H1 (cell line): ENCODE data around the gene ZNF738. TPM values are rescaled to one million over a fixed set of nuclear protein-coding genes. Genes with fewer than 3 reads are reported as not detected.

Source experiments
- ASH2L ChIP-seq: fragments of 200-600, 300-600 bp; sonication (generic); IDR thresholded peaks from one replicate; pipeline ENCODE4 v1.7.1; 2017; ENCODE audit warnings: low read length
- BACH1 ChIP-seq: IDR thresholded peaks from 2 replicates; pipeline ENCODE4 v1.6.1; 2012; ENCODE audit warnings: low read length, improper control_type of control experiment
- CBX8 ChIP-seq: fragments of 300-800, 300-1000 bp; sonication (generic); IDR thresholded peaks from 2 replicates; pipeline ENCODE4 v1.7.1; 2016; ENCODE audit warnings: low read depth, low read length, borderline replicate concordance
- CTBP2 ChIP-seq: IDR thresholded peaks from 2 replicates; pipeline ENCODE4 v1.7.0; 2011; ENCODE audit warnings: borderline replicate concordance, mild to moderate bottlenecking, moderate library complexity, mixed read lengths, low read length; ENCODE audit not compliant: insufficient read depth, insufficient read length
- EP300 ChIP-seq, 2 experiments: IDR thresholded peaks; 1 replicate in 1 of 2; 2 replicates in 1 of 2; pipeline ENCODE4 v1.6.1; 2011 to 2012; ENCODE audit warnings: low read depth in 2 of 2, low read length in 2 of 2, mild to moderate bottlenecking in 2 of 2, borderline replicate concordance in 1 of 2, inconsistent platforms in 1 of 2, moderate library complexity in 1 of 2
- FOSL1 ChIP-seq: IDR thresholded peaks from 2 replicates; pipeline ENCODE4 v1.6.1; 2011; ENCODE audit warnings: mild to moderate bottlenecking, low read depth, low read length, moderate library complexity; ENCODE audit not compliant: insufficient read depth
- GABPA ChIP-seq: IDR thresholded peaks from 2 replicates; pipeline ENCODE4 v1.6.1; 2011; ENCODE audit warnings: mild to moderate bottlenecking, low read length, moderate library complexity, borderline replicate concordance; ENCODE audit not compliant: insufficient read depth
- GTF2F1 ChIP-seq: IDR thresholded peaks from 2 replicates; pipeline ENCODE4 v1.6.1; 2012; ENCODE audit warnings: low read depth, low read length, improper control_type of control experiment, borderline replicate concordance
- JUN ChIP-seq: IDR thresholded peaks from 2 replicates; pipeline ENCODE4 v1.6.1; 2011; ENCODE audit warnings: low read depth, mild to moderate bottlenecking, improper control_type of control experiment, low read length
- NANOG ChIP-seq: IDR thresholded peaks from 2 replicates; pipeline ENCODE4 v1.6.1; 2011; ENCODE audit warnings: low read length, low read depth, mild to moderate bottlenecking, inconsistent platforms; ENCODE audit not compliant: insufficient read depth, poor library complexity, severe bottlenecking
- POLR2AphosphoS5 ChIP-seq: IDR thresholded peaks from 2 replicates; pipeline ENCODE4 v1.6.1; 2011; ENCODE audit warnings: low read depth, low read length
- RAD21 ChIP-seq, 2 experiments: IDR thresholded peaks in 1 of 2; conservative IDR thresholded peaks in 1 of 2; 2 replicates each; pipeline ENCODE4 v1.6.1; 2011; ENCODE audit warnings: low read depth in 2 of 2, low read length in 2 of 2, improper control_type of control experiment in 1 of 2, inconsistent platforms in 1 of 2, mild to moderate bottlenecking in 1 of 2, moderate library complexity in 1 of 2
- RBBP5 ChIP-seq: IDR thresholded peaks from 2 replicates; pipeline ENCODE4 v1.7.1; 2012; ENCODE audit warnings: low read depth, mild to moderate bottlenecking, inconsistent platforms, low read length, moderate library complexity, borderline replicate concordance
- SAP30 ChIP-seq: fragments of 300-600 bp; sonication (generic); IDR thresholded peaks from 2 replicates; pipeline ENCODE4 v1.7.1; 2012; ENCODE audit warnings: low read length, moderate library complexity, mild to moderate bottlenecking, inconsistent platforms; ENCODE audit not compliant: insufficient read depth, insufficient replicate concordance
- SP2 ChIP-seq: IDR thresholded peaks from 2 replicates; pipeline ENCODE4 v1.6.1; 2012; ENCODE audit warnings: mild to moderate bottlenecking, low read length, inconsistent platforms
- SUZ12 ChIP-seq: fragments of 200-600 bp; sonication (generic); IDR thresholded peaks from 2 replicates; pipeline ENCODE4 v1.6.1; 2012; ENCODE audit warnings: mild to moderate bottlenecking, inconsistent platforms, low read length, moderate library complexity, mixed read lengths
- TAF7 ChIP-seq: optimal IDR thresholded peaks from 2 replicates; pipeline ENCODE3; 2011; ENCODE audit warnings: low read depth, mild to moderate bottlenecking, inconsistent platforms, low read length, moderate library complexity, borderline replicate concordance
- TCF12 ChIP-seq: IDR thresholded peaks from 2 replicates; pipeline ENCODE4 v1.6.1; 2011; ENCODE audit warnings: low read depth, mild to moderate bottlenecking, low read length
- polyA plus RNA-seq, 7 experiments: library from polyadenylated mRNA; depleted of rRNA in 3 of 7; stranded (reverse) in 5 of 7; unstranded in 2 of 7; fragments of >200 nt in 5 of 7; fragments of 200-250 nt in 2 of 7; gene quantifications; 1 replicate in 5 of 7; 2 replicates in 1 of 7; 4 replicates in 1 of 7; pipeline versions ENCODE4 v1.2.1 to v1.2.3, GENCODE V29; 2011 to 2013; ENCODE audit warnings: missing spikeins in 2 of 7, mixed read lengths in 2 of 7
- total RNA-seq: library from RNA; stranded (reverse); fragmentation: NEBNext Ultra II Directional; extraction: Animal tissue kit (Norgen Biotek cat#: 25700); gene quantifications from 2 replicates; pipeline ENCODE4 v1.2.1, GENCODE V29; 2021
- TF ChIP-seq, protein P1 (sequence below): IDR thresholded peaks from 2 replicates; pipeline ENCODE4 v1.6.1; 2012; ENCODE audit warnings: low read length, inconsistent platforms
- TF ChIP-seq, protein P2 (sequence below): IDR thresholded peaks from 2 replicates; pipeline ENCODE4 v1.6.1; 2011; ENCODE audit warnings: low read depth, mild to moderate bottlenecking, low read length; ENCODE audit not compliant: insufficient read depth

Gene ZNF738
- total and polyA plus RNA-seq, 2 of the 8 experiments (the other 6 are each of a cell fraction or from before 2014, with no cell fraction given): 78.1 to 148 TPM

DNA sequence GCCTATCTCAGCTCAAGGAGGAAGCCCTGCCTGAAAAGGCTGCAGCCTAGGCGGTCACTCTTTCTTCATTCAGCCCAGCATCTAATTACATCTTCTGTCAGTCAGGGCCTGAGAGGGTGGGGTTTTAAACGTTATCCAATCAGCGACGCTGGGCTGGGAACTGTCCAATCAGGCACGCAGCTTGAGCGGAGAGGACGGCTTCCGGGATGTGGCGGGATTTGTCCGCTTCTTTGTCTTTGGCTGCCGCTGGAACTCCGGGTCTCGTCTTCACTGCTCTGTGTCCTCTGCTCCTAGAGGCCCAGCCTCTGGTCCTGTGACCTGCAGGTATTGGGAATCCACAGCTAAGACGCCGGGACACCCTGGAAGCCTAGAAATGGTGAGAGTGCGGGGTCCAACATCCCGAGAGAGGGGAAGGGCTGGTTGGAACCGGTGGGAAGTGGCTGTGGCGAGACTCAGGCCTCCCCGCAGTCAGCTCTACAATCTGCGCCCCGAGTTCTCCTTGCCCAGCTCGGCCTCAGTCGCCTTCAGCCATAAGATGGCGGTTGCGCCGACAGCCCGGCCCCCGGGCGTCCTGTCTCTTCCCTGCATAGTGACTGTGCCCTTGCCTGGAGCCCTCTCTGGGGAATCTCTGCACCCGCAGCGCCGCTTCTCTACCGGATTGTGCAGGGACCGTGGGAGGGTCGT is at the start of gene ZNF738 (continued):
- no peak for TF ChIP-seq SAP30
- TF ChIP-seq TCF12: no peak
- TF ChIP-seq TAF7: peak; percentile 95
- TF ChIP-seq GTF2F1: peak; percentile 93
- no peak for TF ChIP-seq CBX8
- no peak for TF ChIP-seq BACH1
- no peak for TF ChIP-seq CTBP2
- TF ChIP-seq POLR2AphosphoS5: peak; percentile 97
- TF ChIP-seq ASH2L: peak; percentile 47
- TF ChIP-seq EP300 (IDR thresholded peaks at IDR 0.05; ENCODE audit: borderline replicate concordance in 1 of 2, low read depth in 2 of 2, low read length in 2 of 2): no peak
- TF ChIP-seq FOSL1: no peak
- TF ChIP-seq SUZ12: no peak
- TF ChIP-seq JUN: no peak
- peak; percentile 18; the same call in 1 of the 2 replicates for TF ChIP-seq SP2
- TF ChIP-seq, protein P1, sequence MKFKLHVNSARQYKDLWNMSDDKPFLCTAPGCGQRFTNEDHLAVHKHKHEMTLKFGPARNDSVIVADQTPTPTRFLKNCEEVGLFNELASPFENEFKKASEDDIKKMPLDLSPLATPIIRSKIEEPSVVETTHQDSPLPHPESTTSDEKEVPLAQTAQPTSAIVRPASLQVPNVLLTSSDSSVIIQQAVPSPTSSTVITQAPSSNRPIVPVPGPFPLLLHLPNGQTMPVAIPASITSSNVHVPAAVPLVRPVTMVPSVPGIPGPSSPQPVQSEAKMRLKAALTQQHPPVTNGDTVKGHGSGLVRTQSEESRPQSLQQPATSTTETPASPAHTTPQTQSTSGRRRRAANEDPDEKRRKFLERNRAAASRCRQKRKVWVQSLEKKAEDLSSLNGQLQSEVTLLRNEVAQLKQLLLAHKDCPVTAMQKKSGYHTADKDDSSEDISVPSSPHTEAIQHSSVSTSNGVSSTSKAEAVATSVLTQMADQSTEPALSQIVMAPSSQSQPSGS: no peak
- TF ChIP-seq NANOG: no peak
- no peak for TF ChIP-seq RBBP5
- TF ChIP-seq, protein P2, sequence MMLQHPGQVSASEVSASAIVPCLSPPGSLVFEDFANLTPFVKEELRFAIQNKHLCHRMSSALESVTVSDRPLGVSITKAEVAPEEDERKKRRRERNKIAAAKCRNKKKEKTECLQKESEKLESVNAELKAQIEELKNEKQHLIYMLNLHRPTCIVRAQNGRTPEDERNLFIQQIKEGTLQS: no peak
- TF ChIP-seq GABPA: no peak
- TF ChIP-seq RAD21 (IDR thresholded peaks at IDR 0.05 in 1 of 2, conservative IDR thresholded peaks at IDR 0.05 in 1 of 2; ENCODE audit: low read depth in 2 of 2, low read length in 2 of 2): 0 out of 4 replicates have a peak, but pooled peaks of 1 of the 2 experiments have one; percentile 0
